Neural cell (in vitro differentiated cells): ENCODE results near the gene MSH3.

Source experiments
- CTCF ChIP-seq: fragments of 450-650 bp; IDR thresholded peaks from 2 replicates; pipeline ENCODE4 v1.5.1; 2014; ENCODE audit warnings: antibody characterized with exemption, mild to moderate bottlenecking, moderate library complexity; ENCODE audit not compliant: poor library complexity, severe bottlenecking
- EZH2 ChIP-seq: fragments of 200-600, 300-800 bp; shearing (Covaris generic), sonication (generic); IDR thresholded peaks from 2 replicates; pipeline ENCODE4 v1.6.1; 2014; ENCODE audit warnings: antibody characterized with exemption, low read length, borderline replicate concordance, mild to moderate bottlenecking; ENCODE audit not compliant: insufficient read depth, poor library complexity, severe bottlenecking
- SMC3 ChIP-seq: fragments of 450-650 bp; conservative IDR thresholded peaks from 2 replicates; pipeline ENCODE4 v1.6.1; 2014; ENCODE audit warnings: antibody characterized with exemption, mild to moderate bottlenecking, moderate library complexity; ENCODE audit not compliant: poor library complexity

DNA sequence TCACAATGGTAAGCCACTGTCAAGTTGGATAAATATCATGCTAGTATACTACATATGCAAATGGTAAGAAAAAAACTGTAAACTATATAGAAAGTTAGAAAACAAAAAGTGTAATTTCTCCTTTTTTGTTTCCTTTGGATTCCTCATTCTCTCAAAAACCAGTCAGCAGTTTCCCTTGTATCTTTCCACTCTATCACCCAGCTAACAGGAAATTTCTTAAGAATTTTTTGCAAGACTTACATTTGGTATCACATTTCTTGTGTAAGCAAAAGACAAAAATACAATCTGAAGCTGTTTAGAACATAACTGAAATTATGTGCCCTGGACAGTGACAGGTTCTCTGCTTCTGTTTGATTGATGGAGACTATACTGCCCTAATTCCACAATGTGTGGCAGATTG is 25.2 kb upstream of the MSH3 start:
- no peak for TF ChIP-seq SMC3
- no peak for TF ChIP-seq CTCF
- TF ChIP-seq EZH2, result no peak
